ENCODE data around the gene SCFD2. TPM values are rescaled to one million over a fixed set of nuclear protein-coding genes. Genes with fewer than 3 reads are reported as not detected.
A peak's percentile ranks its signal among the peaks of the same experiment; 100 is the strongest.

Gene SCFD2
- total RNA-seq, 4 donors from 2014 or later: 12.7 to 23.7 (median 18.3) TPM

DNA sequence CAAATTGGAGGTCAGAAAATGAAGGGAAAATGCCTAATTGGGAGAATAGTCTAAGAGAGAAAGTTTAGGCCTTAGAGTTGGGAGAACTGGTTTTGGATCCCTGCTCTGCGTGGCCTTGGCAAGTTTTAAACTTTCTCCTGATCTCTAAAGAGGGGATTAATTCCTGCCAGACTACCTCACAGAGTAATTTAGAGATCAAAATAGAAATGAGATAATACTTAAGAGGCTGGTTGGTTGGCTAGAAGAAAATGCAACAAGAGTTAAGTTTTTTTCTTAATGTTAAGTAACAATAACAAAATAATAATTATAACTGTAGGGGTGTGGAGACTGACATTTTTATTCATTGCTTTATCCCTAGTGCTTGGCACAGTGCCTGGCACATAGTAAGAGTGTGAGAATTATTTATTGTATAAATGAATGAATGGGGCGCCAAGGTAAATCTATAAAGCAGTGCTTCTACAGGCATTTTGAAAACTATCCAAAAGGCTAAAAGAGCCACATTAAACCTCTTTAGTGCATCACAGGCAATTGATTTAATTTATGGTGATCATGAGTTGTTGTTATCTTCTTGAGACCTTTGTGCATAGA, 343.3 kb downstream of the SCFD2 start:
- in situ Hi-C loops (cut with MboI; ENCODE audit: low pct_ligation_motif_present in 1 of 4, low pct_unique_long_range_greater_than_20kb in 1 of 4, low sequenced_read_pairs in 3 of 4) (loop anchor here (25.0 kb wide), 6 partner anchors 340 to 1240 kb away; partner anchors contain the start of genes PDGFRA (in 1 of the 4) and SCFD2 (in 1 of the 4)), intact Hi-C loops (cut with DNase I; ENCODE audit: low total_unique reads) (no loop called here)
- Histone ChIP-seq H3K4me1 (peaks cover 3 to 12% (median 8%) of the 10 kb centered on the region in 4 donors), H3K27me3 (no peaks in the 10 kb centered on the region), H3K4me3 (no peak overlapping the region), H3K9me3 (no peaks in the 10 kb centered on the region), H3K27ac (no peak overlapping the region), H3K36me3 (no peaks in the 10 kb centered on the region)
- WGBS, 2 donors (ENCODE audit: low coverage in 1 of 2): 88 to 94% methylated on average over 2 of the region's 2 CpGs
- DNase-seq: no peak
- TF ChIP-seq POLR2A (IDR thresholded peaks at IDR 0.05) (no peak), CTCF (IDR thresholded peaks at IDR 0.05) (no peak), POLR2AphosphoS5 (IDR thresholded peaks at IDR 0.05) (no peak), EP300 (IDR thresholded peaks at IDR 0.05; ENCODE audit: low read depth) (no peak)

DNA sequence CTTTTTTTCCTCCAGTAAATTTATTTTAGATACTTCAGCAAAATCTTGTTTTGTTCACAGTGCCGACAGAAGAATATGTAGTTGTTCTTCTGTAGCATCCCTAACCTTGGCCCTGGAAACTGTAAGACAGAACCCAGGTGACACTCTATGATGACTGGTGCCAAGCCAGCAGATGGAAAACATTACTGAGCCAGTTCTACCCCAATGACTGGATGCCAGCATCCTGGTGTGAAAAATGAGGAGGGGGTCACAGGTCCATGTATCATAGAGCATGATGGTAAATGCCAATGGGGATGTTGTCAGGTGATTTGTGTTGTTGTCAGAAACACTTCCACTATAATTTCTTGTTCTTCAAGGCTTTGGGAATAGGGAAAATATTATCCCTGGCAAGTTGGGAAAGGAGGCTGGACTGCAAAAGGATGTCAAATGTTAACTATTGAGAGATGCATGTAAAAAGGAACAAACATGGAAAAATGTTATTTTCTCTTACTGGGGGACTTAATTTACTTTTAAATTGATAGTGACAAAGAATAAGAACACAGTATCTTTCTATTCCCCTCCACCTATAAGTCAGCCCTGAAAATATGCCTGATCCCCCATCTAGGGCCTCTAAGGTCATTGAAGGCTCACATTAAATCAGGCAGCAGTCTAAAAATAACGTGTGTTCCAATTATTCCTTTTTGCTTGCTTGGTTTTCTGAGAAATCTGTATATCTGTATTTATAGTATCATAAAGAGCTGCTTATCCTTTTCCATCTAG, 343.9 kb downstream of the SCFD2 start:
- WGBS, 2 donors (ENCODE audit: low coverage in 1 of 2): 77 to 84% methylated on average over 2 of the region's 2 CpGs

GRCh38 chr4:53019485-53020382, 346.1 kb downstream of the SCFD2 start:
- Histone ChIP-seq H3K4me3 (no peak overlapping the region), H3K27ac (peak overlapping the region in 1 of 4 donors; percentile 0), H3K36me3 (no peaks in the 10 kb centered on the region), H3K4me1 (peaks cover 3 to 12% (median 8%) of the 10 kb centered on the region in 4 donors), H3K9me3 (no peaks in the 10 kb centered on the region), H3K27me3 (no peaks in the 10 kb centered on the region)
- in situ Hi-C loops (cut with MboI; ENCODE audit: low pct_ligation_motif_present in 1 of 4, low pct_unique_long_range_greater_than_20kb in 1 of 4, low sequenced_read_pairs in 3 of 4) (loop anchor here (10.0 to 25.0 kb wide), 7 partner anchors 343 to 1243 kb away; partner anchors contain the start of genes PDGFRA (in 1 of the 4) and SCFD2 (in 1 of the 4)), intact Hi-C loops (cut with DNase I; ENCODE audit: low total_unique reads) (no loop called here)
- no peak for TF ChIP-seq EP300 (IDR thresholded peaks at IDR 0.05; ENCODE audit: low read depth)
- TF ChIP-seq POLR2A (IDR thresholded peaks at IDR 0.05): no peak
- TF ChIP-seq CTCF (IDR thresholded peaks at IDR 0.05): no peak
- TF ChIP-seq POLR2AphosphoS5 (IDR thresholded peaks at IDR 0.05): no peak
- WGBS, 2 donors (ENCODE audit: low coverage in 1 of 2): 44 to 47% methylated on average over 4 to 6 of the region's 6 CpGs
- no peak for DNase-seq

More for the DNA sequence above, 343.9 kb downstream of the SCFD2 start:
- Histone ChIP-seq H3K36me3 (no peaks in the 10 kb centered on the region), H3K27ac (no peak overlapping the region), H3K4me3 (no peak overlapping the region), H3K4me1 (peaks cover 3 to 12% (median 8%) of the 10 kb centered on the region in 4 donors), H3K9me3 (no peaks in the 10 kb centered on the region), H3K27me3 (no peaks in the 10 kb centered on the region)
- in situ Hi-C loops (cut with MboI; ENCODE audit: low pct_ligation_motif_present in 1 of 4, low pct_unique_long_range_greater_than_20kb in 1 of 4, low sequenced_read_pairs in 3 of 4): loop anchor here (25.0 kb wide), 6 partner anchors 340 to 1240 kb away; partner anchors contain the start of genes PDGFRA (in 1 of the 4) and SCFD2 (in 1 of the 4)
- intact Hi-C loops (cut with DNase I; ENCODE audit: low total_unique reads): no loop called here
- TF ChIP-seq CTCF (IDR thresholded peaks at IDR 0.05) (no peak), POLR2AphosphoS5 (IDR thresholded peaks at IDR 0.05) (no peak), EP300 (IDR thresholded peaks at IDR 0.05; ENCODE audit: low read depth) (no peak), POLR2A (IDR thresholded peaks at IDR 0.05) (no peak)
- no peak for DNase-seq
